Gastroesophageal sphincter (tissue), 4 donors: ENCODE data around the gene THAP2. TPM values are rescaled to one million over a fixed set of nuclear protein-coding genes. Genes with fewer than 3 reads are reported as not detected.
"Not testable (repeated sequence)": the region's sequence is repeated elsewhere in the genome, so short reads cannot be mapped to it uniquely, and the experiment has no call there.

Experiments
- ATAC-seq: fragments of 150-250 bp; one replicate; pipeline ENCODE4 v1.9.1; 2016; ENCODE audit warnings: mild to moderate bottlenecking, moderate library complexity
- H3K27ac ChIP-seq, 4 donors: fragments of 200-600 bp; sonication (generic) in 3 of 4; 1 replicate in 3 of 4; 2 replicates in 1 of 4; pipeline ENCODE4 v1.5.1; 2016 to 2019
- H3K27me3 ChIP-seq: fragments of 200-600 bp; sonication (generic); one replicate; pipeline ENCODE4 v1.5.1; 2019
- H3K36me3 ChIP-seq, 2 donors: fragments of 200-600 bp; sonication (generic); one replicate each; pipeline ENCODE4 v1.5.1; 2019; ENCODE audit warnings: control low read depth in 1 of 2
- H3K4me1 ChIP-seq, 3 donors: fragments of 200-600 bp; sonication (generic); 1 replicate in 2 of 3; 2 replicates in 1 of 3; pipeline ENCODE4 v1.5.1; 2016 to 2019; ENCODE audit warnings: control low read depth in 2 of 3
- H3K4me3 ChIP-seq, 2 donors: fragments of 200-600 bp; sonication (generic); one replicate each; pipeline ENCODE4 v1.5.1; 2019; ENCODE audit warnings: mild to moderate bottlenecking in 1 of 2, moderate library complexity in 1 of 2
- H3K9me3 ChIP-seq, 3 donors: fragments of 200-600 bp; sonication (generic); one replicate each; pipeline ENCODE4 v1.5.1; 2017 to 2019; ENCODE audit warnings: control low read depth in 2 of 3
- CTCF ChIP-seq, 4 experiments: fragments of 200-600 bp in 2 of 4; fragments of 450-650 bp in 2 of 4; sonication (generic) in 1 of 4; IDR thresholded peaks; one replicate each; pipeline ENCODE4 v1.5.1; 2017 to 2019; ENCODE audit warnings: antibody characterized with exemption in 4 of 4, mild to moderate bottlenecking in 2 of 4, moderate library complexity in 2 of 4
- EP300 ChIP-seq: sonication (generic); formaldehyde crosslinking; IDR thresholded peaks from one replicate; pipeline ENCODE4 v1.6.1; 2017; ENCODE audit warnings: antibody characterized with exemption, mild to moderate bottlenecking
- POLR2A ChIP-seq, 2 donors: fragments of 450-650 bp; IDR thresholded peaks; one replicate each; pipeline ENCODE4 v1.6.1; 2017; ENCODE audit warnings: antibody characterized with exemption in 2 of 2, mild to moderate bottlenecking in 2 of 2, moderate library complexity in 1 of 2
- POLR2AphosphoS5 ChIP-seq: sonication (generic); formaldehyde crosslinking; IDR thresholded peaks from one replicate; pipeline ENCODE4 v1.6.1; 2017; ENCODE audit warnings: antibody characterized with exemption
- WGBS, 2 donors: methylation state at CpG; one replicate each; pipeline ENCODE4 v1.1.5; 2018; ENCODE audit warnings: low coverage in 1 of 2; 5-methylcytosine and 5-hydroxymethylcytosine counted together
- total RNA-seq, 4 donors: library from RNA; depleted of rRNA; stranded (reverse); fragments of >200 nt; gene quantifications; one replicate each; pipeline ENCODE4 v1.1.0, GENCODE V29; 2016

THAP2 gene
- total RNA-seq, 4 donors from 2014 or later = 2.3 to 19.5 (median 6.1) TPM

DNA sequence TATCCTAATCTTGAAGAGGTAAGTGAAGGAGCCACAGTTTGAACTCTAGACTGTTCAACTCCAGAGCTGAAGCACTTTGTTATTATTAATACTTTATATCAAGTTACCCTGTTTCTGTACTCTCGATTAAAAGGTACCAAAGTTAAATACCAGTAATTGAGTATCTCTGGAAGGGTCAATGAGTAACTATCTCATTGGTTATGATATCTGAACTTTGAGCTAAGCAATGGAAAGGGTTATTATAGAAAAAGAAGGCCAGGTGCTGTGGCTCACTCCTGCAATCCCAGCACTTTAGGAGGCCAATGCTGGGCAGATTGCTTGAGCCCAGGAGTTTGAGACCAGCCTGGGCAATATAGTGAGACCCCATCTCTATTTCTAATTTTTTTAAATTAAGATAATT, 31.7 kb downstream of the THAP2 start:
- no peak for ATAC-seq
- Histone ChIP-seq H3K27ac (no peak overlapping the region), H3K9me3 (no peaks in the 10 kb centered on the region), H3K4me3 (no peak overlapping the region), H3K4me1 (no peaks in the 10 kb centered on the region), H3K36me3 (peaks cover 4 to 45% of the 10 kb centered on the region in 2 donors), H3K27me3 (no peaks in the 10 kb centered on the region)
- no peak for TF ChIP-seq EP300
- no peak for TF ChIP-seq POLR2AphosphoS5
- no peak for TF ChIP-seq CTCF (IDR thresholded peaks at IDR 0.05)
- 88 to 100% methylated on average over 1 of the region's 1 CpG for WGBS, 2 donors

GRCh38 chr12:71702181-71702580, 38.1 kb downstream of the THAP2 start:
- not testable (repeated sequence) for H3K9me3 ChIP-seq, H3K27me3 ChIP-seq, ATAC-seq, H3K27ac ChIP-seq, H3K4me3 ChIP-seq, H3K4me1 ChIP-seq
- peaks cover 4 to 76% of the 10 kb centered on the region in 2 donors for H3K36me3 ChIP-seq
- WGBS, 2 donors = 98 to 100% methylated on average over 2 to 5 of the region's 8 CpGs

DNA sequence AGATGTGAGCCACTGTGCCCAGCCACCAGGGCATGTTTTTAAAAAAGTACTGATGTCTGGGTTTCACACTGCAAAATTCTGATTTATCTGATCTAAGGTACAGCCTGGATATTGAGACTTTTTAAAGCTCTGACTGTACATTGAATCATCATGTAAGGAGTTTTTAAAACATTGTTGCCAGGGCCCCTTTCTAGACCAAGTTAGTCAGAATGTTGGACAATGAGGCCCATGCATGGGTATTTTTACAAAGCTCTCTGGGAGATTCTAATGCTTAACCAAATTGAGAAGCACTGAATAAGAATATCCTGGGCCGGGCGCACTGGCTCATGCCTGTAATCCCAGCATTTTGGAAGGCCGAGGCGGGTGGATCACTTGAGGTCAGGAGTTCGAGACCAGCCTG, 38.5 kb downstream of the THAP2 start:
- Histone ChIP-seq H3K9me3 (no peaks in the 10 kb centered on the region), H3K4me1 (no peaks in the 10 kb centered on the region), H3K27ac (no peak overlapping the region), H3K4me3 (no peak overlapping the region), H3K36me3 (peaks cover 4 to 75% of the 10 kb centered on the region in 2 donors), H3K27me3 (no peaks in the 10 kb centered on the region)
- TF ChIP-seq POLR2A (IDR thresholded peaks at IDR 0.05) (no peak), POLR2AphosphoS5 (no peak), EP300 (no peak), CTCF (IDR thresholded peaks at IDR 0.05) (no peak)
- 80% methylated on average over 1 of the region's 5 CpGs; no CpG with 5 or more reads in 1 of the 2 donors for WGBS, 2 donors
- no peak for ATAC-seq

GRCh38 chr12:71703206-71703605, 39.1 kb downstream of the THAP2 start:
- WGBS, 2 donors = 50 to 76% methylated on average over 2 of the region's 2 CpGs
- no peaks in the 10 kb centered on the region for H3K9me3 ChIP-seq
- H3K27me3 ChIP-seq = no peaks in the 10 kb centered on the region
- ATAC-seq = no peak
- no peak overlapping the region for H3K27ac ChIP-seq
- no peak overlapping the region for H3K4me3 ChIP-seq
- H3K4me1 ChIP-seq = no peaks in the 10 kb centered on the region
- no peak for TF ChIP-seq POLR2AphosphoS5
- TF ChIP-seq POLR2A (IDR thresholded peaks at IDR 0.05) = no peak
- TF ChIP-seq EP300 = no peak
- TF ChIP-seq CTCF (IDR thresholded peaks at IDR 0.05) = no peak
- H3K36me3 ChIP-seq = peaks cover 2 to 70% of the 10 kb centered on the region in 2 donors

GRCh38 chr12:71704920-71705319, 40.8 kb downstream of the THAP2 start:
- Histone ChIP-seq H3K27me3 (no peaks in the 10 kb centered on the region), H3K4me1 (no peaks in the 10 kb centered on the region), H3K36me3 (peaks cover 0 to 53% of the 10 kb centered on the region in 2 donors), H3K4me3 (no peak overlapping the region), H3K9me3 (no peaks in the 10 kb centered on the region), H3K27ac (no peak overlapping the region)
- WGBS, 2 donors = 87 to 90% methylated on average over 2 of the region's 2 CpGs
- no peak for TF ChIP-seq POLR2AphosphoS5
- no peak for TF ChIP-seq POLR2A (IDR thresholded peaks at IDR 0.05)
- no peak for TF ChIP-seq EP300
- TF ChIP-seq CTCF (IDR thresholded peaks at IDR 0.05) = no peak
- no peak for ATAC-seq
